HG03571 (cell line): Measurements from ENCODE around the gene MYO18A.

Source experiments
- ATAC-seq: cut with Tn5 transposase; IDR thresholded peaks from one replicate; pipeline ENCODE4 v1.9.1; 2021; ENCODE audit not compliant: unreplicated experiment

The MYO18A gene

DNA sequence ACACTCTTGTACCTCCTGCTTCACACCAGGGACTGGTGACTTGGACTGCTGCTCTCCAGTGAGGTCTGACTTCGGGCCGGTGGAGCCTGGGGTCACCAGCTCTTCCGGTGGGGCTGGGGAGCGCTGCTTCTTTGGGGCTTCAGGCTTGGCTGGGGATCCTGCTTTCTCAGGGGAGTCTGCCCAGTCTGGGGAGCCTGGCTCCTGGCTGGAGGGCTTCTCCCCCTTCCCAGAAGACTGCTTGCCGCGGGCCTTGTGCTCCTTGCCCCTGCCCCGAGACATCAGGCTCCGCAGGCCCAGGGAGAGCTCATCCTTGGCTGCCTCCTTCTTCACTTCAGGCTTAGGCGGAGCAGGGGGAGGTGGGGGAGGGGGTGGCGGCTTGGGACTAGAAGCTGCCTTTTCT is 52.4 kb downstream of the MYO18A start:
- no peak for ATAC-seq

DNA sequence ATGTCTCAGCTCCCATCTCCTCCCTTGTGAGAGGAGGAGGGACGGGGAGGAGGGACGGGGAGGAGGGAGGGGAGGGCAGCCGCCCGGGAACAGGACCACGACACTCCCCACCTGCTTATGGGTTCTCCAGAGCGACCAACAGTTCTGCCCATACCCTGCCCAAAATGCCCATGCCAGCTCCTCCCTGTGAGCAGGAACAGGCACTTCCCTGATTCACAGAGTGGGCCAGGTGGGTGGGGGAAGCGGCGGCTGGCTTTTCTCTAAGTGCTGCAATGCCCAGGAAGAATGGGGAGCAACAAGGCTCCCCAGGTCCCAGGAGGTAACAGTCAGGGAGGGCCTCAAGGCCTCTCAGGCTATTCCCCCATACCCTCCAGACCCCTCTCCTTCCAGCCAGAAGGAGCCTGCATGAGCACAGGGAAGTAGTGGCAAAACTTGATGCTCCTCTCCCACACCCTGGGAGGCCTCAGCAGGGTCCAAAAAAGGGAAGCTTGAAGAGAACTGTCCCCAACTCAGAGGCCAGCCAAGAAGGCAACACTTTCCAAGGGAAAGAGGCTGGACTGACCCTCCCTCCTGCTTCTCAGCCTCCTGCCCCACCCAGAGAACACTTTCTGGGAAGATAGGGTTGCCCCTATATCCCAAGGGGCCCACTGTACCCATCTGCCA is 53.8 kb downstream of the MYO18A start:
- no peak for ATAC-seq

DNA sequence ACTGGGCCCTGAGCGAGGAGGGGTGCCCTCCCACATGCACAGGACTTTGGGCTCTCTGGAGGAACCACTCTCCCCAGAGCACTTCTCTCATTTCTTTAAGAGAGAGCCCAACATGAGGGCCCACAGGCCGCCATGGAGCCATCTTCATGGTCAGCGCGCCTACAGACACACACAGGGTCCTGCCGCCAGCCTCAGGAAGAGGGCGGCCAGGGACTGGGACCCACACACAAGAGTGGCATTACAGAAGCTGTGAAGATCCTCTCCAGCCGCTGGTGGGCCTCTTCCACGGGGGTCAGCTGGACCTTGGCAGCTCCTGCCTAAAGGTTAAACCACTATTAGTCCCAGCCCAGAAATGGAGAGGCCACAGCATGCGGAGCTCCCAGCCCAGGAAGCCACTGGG is 54.5 kb downstream of the MYO18A start:
- ATAC-seq: no peak

GRCh38 chr17:29124925-29125273 is 55.3 kb downstream of the MYO18A start:
- ATAC-seq: no peak

GRCh38 chr17:29124135-29124924 is 55.9 kb downstream of the MYO18A start:
- no peak for ATAC-seq

GRCh38 chr17:29123111-29123510 is 57.1 kb downstream of the MYO18A start:
- ATAC-seq: no peak

DNA sequence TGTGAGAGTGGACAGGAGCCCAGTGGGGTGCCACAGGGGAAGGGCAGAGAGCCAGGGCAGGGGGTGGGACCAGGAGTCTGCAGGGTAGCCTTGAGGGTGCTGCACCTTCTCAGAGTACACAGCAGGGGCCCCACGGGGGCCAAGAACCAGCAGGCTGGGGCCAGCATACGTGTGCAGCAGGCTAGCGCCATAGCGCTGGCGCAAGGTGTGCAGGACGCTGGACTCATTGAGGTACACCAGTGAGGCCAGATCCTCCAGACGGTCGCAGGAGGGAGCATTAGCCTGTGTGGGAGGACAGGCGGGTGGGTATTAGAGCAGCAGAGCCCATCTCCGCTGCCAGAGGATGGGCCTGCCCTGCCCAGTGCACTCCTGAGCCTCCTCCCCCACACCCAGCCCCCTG is 58.8 kb downstream of the MYO18A start:
- no peak for ATAC-seq

GRCh38 chr17:29120433-29120832 is 59.8 kb downstream of the MYO18A start:
- ATAC-seq: no peak

DNA sequence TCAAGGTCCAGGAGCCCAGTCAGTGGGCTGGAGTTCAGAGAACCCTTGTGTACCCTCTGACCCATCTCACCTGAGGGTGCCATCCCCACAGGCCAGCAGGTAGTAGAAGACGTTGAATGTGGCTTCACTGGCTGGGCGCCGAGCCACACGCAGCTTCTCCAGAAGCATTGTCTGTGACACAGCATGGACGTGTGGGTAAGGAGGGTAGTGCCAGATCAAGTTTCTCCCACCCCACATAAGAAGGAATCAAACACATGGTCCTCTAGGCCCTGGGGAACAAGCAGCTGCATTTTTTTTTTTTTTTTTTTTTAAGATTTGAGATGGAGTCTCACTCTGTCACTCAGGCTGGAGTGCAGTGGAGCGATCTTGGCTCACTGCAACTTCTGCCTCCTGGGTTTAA is 60.9 kb downstream of the MYO18A start:
- no peak for ATAC-seq

DNA sequence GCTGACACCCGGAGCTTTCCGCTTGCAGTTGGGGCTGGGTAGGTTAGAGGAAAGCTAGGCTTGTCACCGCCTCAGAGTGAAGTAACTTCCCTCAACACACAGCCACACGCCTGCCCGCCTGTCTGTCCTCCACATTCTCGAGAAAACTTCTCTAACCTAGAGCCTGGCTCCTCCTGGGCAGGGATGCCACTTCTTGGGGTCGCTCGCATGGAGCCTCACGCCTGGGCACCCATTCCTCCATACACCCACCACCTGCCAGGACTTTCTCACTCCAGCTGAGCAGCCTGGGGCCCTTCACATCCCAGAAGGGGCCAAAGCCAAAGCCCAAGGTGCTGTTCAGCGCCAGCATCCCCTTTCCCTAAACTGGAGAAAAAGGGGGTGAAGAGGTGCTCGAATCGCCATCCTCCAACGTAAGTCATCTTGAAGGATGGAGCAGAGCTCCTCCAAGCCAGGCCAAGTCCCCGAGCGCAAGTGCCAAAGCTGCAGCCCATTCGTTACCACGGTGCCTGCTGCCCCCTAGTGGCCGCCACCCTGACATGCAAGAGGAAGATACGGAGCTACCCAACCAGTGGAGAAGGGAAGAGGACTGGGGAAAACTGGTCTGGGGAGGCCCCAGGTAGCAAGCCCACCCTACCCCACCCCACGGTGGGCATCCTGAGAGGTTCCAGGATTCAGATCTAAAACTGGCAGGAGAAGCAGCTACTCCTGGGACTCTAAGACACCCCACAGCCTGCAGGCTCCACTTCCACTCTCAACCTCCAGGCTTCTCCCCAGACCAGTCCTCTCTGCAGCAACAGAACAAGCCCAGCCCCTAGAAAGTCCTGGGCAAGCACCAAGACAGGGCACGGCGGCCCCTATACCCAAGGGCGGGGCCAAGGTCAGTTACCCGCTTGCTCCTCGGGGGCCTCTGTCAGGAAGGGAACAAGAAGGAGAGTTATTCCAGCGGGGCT is 63.1 kb downstream of the MYO18A start:
- no peak for ATAC-seq

DNA sequence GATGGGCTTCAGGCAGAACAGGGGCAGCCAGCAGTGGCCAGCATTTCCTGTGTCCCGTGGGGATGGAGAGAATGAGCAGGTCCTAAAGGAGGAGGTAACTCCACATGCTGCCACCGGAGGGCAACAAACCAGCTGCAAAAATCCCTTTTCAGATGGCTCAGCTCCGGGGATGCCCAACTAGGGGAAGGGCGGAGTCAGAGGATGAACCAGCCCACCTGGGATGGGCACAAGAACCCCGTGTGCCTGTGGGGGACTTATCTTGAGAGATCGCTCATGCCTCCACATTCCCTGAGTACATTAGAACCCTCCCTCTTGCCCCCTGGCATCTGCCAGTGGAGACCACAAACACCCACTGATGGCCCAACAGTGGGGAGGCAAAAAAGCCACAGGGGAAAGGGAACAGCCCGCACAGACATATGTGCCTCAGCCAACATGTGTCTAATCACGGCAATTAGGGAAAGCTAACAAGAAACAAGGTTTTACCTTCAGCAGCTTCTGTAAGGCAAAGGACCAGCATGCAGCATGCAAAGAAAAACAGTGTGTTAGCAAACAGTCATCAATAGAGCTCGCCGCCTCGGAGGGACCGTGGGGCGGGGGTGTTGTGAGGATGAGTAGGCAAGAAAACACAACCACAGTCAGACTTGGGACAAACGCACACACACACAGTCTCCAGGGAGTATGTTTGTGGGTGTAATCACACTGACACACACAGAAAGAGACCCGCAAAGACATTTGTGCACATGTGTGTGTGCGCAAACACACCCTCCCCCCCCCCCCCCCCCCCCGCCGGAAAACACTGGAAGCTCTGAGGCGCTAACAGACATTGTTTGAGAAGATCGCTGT is 64.0 kb downstream of the MYO18A start:
- ATAC-seq: no peak

- no peak for ATAC-seq
Observed at GRCh38 chr17:29115435-29115834, 64.8 kb downstream of the MYO18A start.

- no peak for ATAC-seq
Observed at GRCh38 chr17:29114141-29114540, 66.1 kb downstream of the MYO18A start.

- no peak for ATAC-seq
Observed at GRCh38 chr17:29113334-29113733, 66.9 kb downstream of the MYO18A start.

- no peak for ATAC-seq
Observed at GRCh38 chr17:29112771-29113295, 67.4 kb downstream of the MYO18A start.

DNA sequence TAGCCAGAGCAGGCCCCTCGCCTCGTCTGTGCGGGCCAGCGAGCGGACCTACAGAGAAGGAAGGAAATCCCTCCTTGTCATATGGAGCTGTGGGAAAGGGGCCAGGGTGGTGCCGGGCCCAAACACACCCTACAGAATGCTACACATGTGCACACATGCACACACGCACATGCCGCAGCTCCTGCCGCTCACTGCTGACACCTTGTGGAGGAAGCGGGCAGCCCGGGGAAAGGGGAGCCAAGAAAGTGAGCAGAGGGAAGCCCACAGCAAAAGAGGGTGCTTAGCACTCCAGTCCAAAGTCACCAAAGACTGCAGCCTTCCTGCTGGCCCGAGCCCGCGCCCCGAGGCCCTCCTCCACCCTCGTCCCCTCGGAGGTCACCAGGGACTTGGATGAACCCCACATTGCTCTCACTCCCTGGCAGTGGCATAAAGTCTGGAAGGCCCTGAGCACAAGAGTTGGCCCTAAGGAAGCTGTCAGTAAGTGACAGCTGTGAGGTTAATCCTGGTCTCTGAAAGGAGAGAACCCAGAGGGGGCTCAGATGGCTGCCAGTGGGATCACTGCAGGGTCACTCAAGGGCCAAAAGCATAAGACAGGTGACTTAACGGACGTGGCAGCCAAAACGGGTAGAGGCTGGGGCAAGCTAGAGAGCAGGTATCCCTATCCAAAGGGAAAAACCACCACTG is 68.2 kb downstream of the MYO18A start:
- ATAC-seq: no peak

DNA sequence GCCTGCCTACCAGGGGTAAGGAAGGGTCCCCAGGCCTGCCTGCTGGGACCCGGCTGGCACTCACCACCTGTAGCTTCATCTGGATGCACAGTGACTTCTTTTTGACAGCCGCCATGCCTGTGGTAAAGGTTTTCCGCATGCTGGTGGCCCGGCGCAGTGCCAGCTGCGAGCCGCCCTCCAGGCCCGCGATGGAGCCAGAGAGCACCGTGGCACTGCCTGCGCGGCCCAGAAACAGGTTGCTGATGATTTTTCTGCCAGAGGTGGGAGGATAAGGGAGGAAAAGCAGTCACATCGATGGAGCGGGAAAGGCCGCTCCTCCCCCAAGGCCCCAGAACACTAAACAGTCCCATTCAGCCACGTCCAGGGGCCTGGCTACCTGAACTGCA is 69.8 kb downstream of the MYO18A start:
- ATAC-seq: no peak

- ATAC-seq: no peak
Observed at GRCh38 chr17:29109477-29110371, 70.5 kb downstream of the MYO18A start.
